Measurements from ENCODE around the gene ANGPTL2. TPM values are rescaled to one million over a fixed set of nuclear protein-coding genes. Genes with fewer than 3 reads are reported as not detected.

The ANGPTL2 gene
- total and polyA plus RNA-seq, 9 of the 15 experiments (the other 6 are each of a cell fraction or from before 2014, with no cell fraction given): not detected

DNA sequence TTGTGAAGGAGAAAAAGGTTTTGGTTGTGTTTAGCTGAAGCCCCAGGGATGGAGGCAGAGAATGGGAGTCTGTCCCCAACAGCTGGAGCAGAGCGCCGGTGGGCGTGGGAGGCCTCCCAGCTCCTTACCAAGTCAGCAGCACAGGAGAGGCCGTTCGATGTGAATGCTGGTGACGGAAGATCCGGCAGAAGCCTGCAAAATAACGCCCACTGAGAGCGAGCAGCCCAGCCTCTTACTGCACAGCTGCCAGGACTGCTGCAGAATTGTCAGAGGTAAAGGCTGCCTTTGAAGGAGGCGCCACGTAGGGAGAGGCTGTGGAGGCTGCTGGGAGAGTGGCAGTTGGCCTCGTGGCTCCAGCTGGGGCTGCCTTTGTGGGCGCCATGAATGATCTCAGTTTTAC, 26.2 kb downstream of the ANGPTL2 start (continued):
- TF ChIP-seq, protein P1, sequence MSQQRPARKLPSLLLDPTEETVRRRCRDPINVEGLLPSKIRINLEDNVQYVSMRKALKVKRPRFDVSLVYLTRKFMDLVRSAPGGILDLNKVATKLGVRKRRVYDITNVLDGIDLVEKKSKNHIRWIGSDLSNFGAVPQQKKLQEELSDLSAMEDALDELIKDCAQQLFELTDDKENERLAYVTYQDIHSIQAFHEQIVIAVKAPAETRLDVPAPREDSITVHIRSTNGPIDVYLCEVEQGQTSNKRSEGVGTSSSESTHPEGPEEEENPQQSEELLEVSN (IDR thresholded peaks at IDR 0.05; ENCODE audit: borderline replicate concordance in 1 of 2, extremely low read depth in 1 of 2, insufficient read depth in 1 of 2, insufficient read length in 1 of 2, low read depth in 1 of 2, low read length in 1 of 2, poor library complexity in 1 of 2, severe bottlenecking in 1 of 2): peak in 1 of 2 experiments; percentile 34
- peak; percentile 14; the same call in 1 of the 2 replicates for TF ChIP-seq L3MBTL2 (IDR thresholded peaks at IDR 0.05)
- no peak for TF ChIP-seq EZH2 (IDR thresholded peaks at IDR 0.05; ENCODE audit: borderline replicate concordance, low read depth, low read length)
- no peak for TF ChIP-seq CHD2 (IDR thresholded peaks at IDR 0.05; ENCODE audit: low read depth, low read length)
- TF ChIP-seq, protein P2, sequence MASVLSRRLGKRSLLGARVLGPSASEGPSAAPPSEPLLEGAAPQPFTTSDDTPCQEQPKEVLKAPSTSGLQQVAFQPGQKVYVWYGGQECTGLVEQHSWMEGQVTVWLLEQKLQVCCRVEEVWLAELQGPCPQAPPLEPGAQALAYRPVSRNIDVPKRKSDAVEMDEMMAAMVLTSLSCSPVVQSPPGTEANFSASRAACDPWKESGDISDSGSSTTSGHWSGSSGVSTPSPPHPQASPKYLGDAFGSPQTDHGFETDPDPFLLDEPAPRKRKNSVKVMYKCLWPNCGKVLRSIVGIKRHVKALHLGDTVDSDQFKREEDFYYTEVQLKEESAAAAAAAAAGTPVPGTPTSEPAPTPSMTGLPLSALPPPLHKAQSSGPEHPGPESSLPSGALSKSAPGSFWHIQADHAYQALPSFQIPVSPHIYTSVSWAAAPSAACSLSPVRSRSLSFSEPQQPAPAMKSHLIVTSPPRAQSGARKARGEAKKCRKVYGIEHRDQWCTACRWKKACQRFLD (CRISPR knock-in tag; IDR thresholded peaks at IDR 0.05): 0 out of 2 replicates have a peak, but pooled peaks have one; percentile 31
- TF ChIP-seq TAF15 (IDR thresholded peaks at IDR 0.05; ENCODE audit: low read depth, low read length): no peak
- TF ChIP-seq FOXJ3 (CRISPR knock-in tag; IDR thresholded peaks at IDR 0.05): no peak
- no peak for TF ChIP-seq PBX2 (CRISPR knock-in tag; IDR thresholded peaks at IDR 0.05; ENCODE audit: low read depth)
- no peak for TF ChIP-seq PBX2 (tag; conservative IDR thresholded peaks at IDR 0.05; ENCODE audit: low read depth)
- TF ChIP-seq HMGN3 (IDR thresholded peaks at IDR 0.05; ENCODE audit: borderline replicate concordance, extremely low read depth, insufficient read length, low read depth, low read length): no peak
- TF ChIP-seq NFRKB (IDR thresholded peaks at IDR 0.05; ENCODE audit: low read depth): no peak
- TF ChIP-seq ZNF263 (CRISPR knock-in tag; IDR thresholded peaks at IDR 0.05; ENCODE audit: borderline replicate concordance): no peak
- no peak for TF ChIP-seq ZNF3 (CRISPR knock-in tag; IDR thresholded peaks at IDR 0.05)
- TF ChIP-seq ZNF143 (CRISPR knock-in tag; IDR thresholded peaks at IDR 0.05): no peak

Measured in K562 (cell line).